Endothelial cell of umbilical vein (primary cell): Measurements from ENCODE around the gene RBM33. TPM values are rescaled to one million over a fixed set of nuclear protein-coding genes. Genes with fewer than 3 reads are reported as not detected.

Experiments
- BruUV-seq: library from RNA; stranded (reverse); fragments of 400-500 nt; replicated peaks from 2 replicates; lab custom pipeline; 2021; lab: Mats Ljungman, UMichigan
- CTCF ChIA-PET: fragments of 300-600, 350-600 bp; sonication (Branson Sonifier 250); formaldehyde crosslinking; loops from one replicate; lab custom pipeline; 2021; ENCODE audit warnings: antibody characterized with exemption, inconsistent platforms; lab: Charles Lee
- POLR2A ChIA-PET: fragments of 300-600, 350-600 bp; sonication (Branson Sonifier 250); formaldehyde crosslinking; loops from one replicate; lab custom pipeline; 2021; ENCODE audit warnings: antibody characterized with exemption, inconsistent platforms; lab: Charles Lee
- DNase-seq: peaks from one replicate; pipeline ENCODE4 v3.0.0-alpha.2; 2011; ENCODE audit warnings: low read depth, low spot score
- FAIRE-seq: peaks from 2 replicates; lab custom pipeline; 2011; peaks lifted over from hg19 to GRCh38; lab: Jason Lieb, UNC
- H2AFZ ChIP-seq: 2 replicates; pipeline ENCODE4 v1.6.0; 2012; ENCODE audit warnings: low read depth, low read length, control low read depth, inconsistent platforms
- H3K27ac ChIP-seq: 2 replicates; pipeline ENCODE4 v1.5.1; 2011; ENCODE audit warnings: low read depth, mild to moderate bottlenecking, control low read depth, low read length, moderate library complexity; ENCODE audit not compliant: insufficient read depth
- H3K27me3 ChIP-seq, 2 experiments: 2 replicates each; pipeline versions ENCODE4 v1.6.0 to v1.6.1; 2011; ENCODE audit warnings: low read length in 2 of 2, mixed read lengths in 1 of 2; ENCODE audit not compliant: control insufficient read depth in 2 of 2, insufficient read depth in 2 of 2
- H3K36me3 ChIP-seq, 2 experiments: 2 replicates in 1 of 2; 3 replicates in 1 of 2; pipeline ENCODE4 v1.5.1; 2011; ENCODE audit warnings: low read length in 2 of 2, mild to moderate bottlenecking in 1 of 2, moderate library complexity in 1 of 2; ENCODE audit not compliant: control insufficient read depth in 2 of 2, insufficient read depth in 2 of 2; ENCODE audit errors: extremely low read depth in 1 of 2
- H3K4me1 ChIP-seq: 3 replicates; pipeline ENCODE4 v1.5.1; 2011; ENCODE audit warnings: mild to moderate bottlenecking, low read length; ENCODE audit not compliant: control insufficient read depth, insufficient read depth; ENCODE audit errors: extremely low read depth
- H3K4me2 ChIP-seq: 2 replicates; pipeline ENCODE4 v1.6.1; 2011; ENCODE audit warnings: low read length, control low read depth, mixed read lengths; ENCODE audit not compliant: insufficient read depth
- H3K4me3 ChIP-seq, 3 experiments: fragments of 200-600 bp in 1 of 3; sonication (generic), shearing (Covaris generic) in 1 of 3; replicated peaks in 1 of 3; 2 replicates each; pipeline ENCODE4 v1.5.1; 2011 to 2016; ENCODE audit warnings: control low read depth in 3 of 3, low read length in 3 of 3, mild to moderate bottlenecking in 2 of 3, inconsistent platforms in 1 of 3, low read depth in 1 of 3, moderate library complexity in 1 of 3; ENCODE audit not compliant: insufficient read depth in 1 of 3
- H3K79me2 ChIP-seq: 2 replicates; pipeline ENCODE4 v1.6.0; 2012; ENCODE audit warnings: low read length, inconsistent platforms; ENCODE audit not compliant: control insufficient read depth, insufficient read depth
- H3K9ac ChIP-seq: replicated peaks from 2 replicates; pipeline ENCODE3; 2011; ENCODE audit warnings: low read length, control low read depth; ENCODE audit not compliant: insufficient read depth; ENCODE audit errors: extremely low read depth
- H3K9me1 ChIP-seq: replicated peaks from 3 replicates; pipeline ENCODE4 v1.6.0; 2011; ENCODE audit warnings: mild to moderate bottlenecking, low read length; ENCODE audit not compliant: control insufficient read depth, insufficient read depth; ENCODE audit errors: extremely low read depth
- H3K9me3 ChIP-seq: replicated peaks from 2 replicates; pipeline ENCODE4 v1.5.1; 2012; ENCODE audit warnings: low read length, inconsistent platforms; ENCODE audit not compliant: control insufficient read depth, insufficient read depth
- H4K20me1 ChIP-seq: replicated peaks from 2 replicates; pipeline ENCODE3; 2011; ENCODE audit warnings: mild to moderate bottlenecking, low read length; ENCODE audit not compliant: control insufficient read depth, insufficient read depth; ENCODE audit errors: extremely low read depth
- CTCF ChIP-seq, 2 donors: IDR thresholded peaks; 1 replicate in 1 of 2; 2 replicates in 1 of 2; pipeline ENCODE4 v1.5.1; 2011; ENCODE audit warnings: low read length in 2 of 2, mild to moderate bottlenecking in 2 of 2, moderate library complexity in 2 of 2, control low read depth in 1 of 2, inconsistent platforms in 1 of 2, low read depth in 1 of 2; ENCODE audit not compliant: insufficient read depth in 1 of 2; ENCODE audit errors: extremely low read depth in 1 of 2
- EZH2 ChIP-seq: IDR thresholded peaks from 2 replicates; pipeline ENCODE4 v1.6.1; 2012; ENCODE audit warnings: borderline replicate concordance, low read depth, mild to moderate bottlenecking, moderate library complexity, low read length, inconsistent platforms; ENCODE audit not compliant: severe bottlenecking
- MAX ChIP-seq: IDR thresholded peaks from 2 replicates; pipeline ENCODE4 v1.6.1; 2011; ENCODE audit not compliant: insufficient read depth, insufficient read length
- POLR2A ChIP-seq: IDR thresholded peaks from 2 replicates; pipeline ENCODE4 v1.6.1; 2012; ENCODE audit warnings: low read depth, mild to moderate bottlenecking, control low read depth, low read length
- POLR2AphosphoS5 ChIP-seq: IDR thresholded peaks from 2 replicates; pipeline ENCODE4 v1.6.1; 2012; ENCODE audit warnings: low read depth, mild to moderate bottlenecking, control low read depth, low read length, moderate library complexity; ENCODE audit not compliant: insufficient read depth
- dilution Hi-C: fragments of 300-500 bp; cut with MboI; formaldehyde crosslinking; loops from one replicate; pipeline ENCODE4 v1.15.0; 2019; ENCODE audit warnings: low sequenced_read_pairs; ENCODE audit not compliant: extremely low pct_ligation_motif_present
- intact Hi-C: fragments of 100-400 bp; cut with micrococcal nuclease; formaldehyde crosslinking; loops from one replicate; pipeline ENCODE4 v1.10.0; 2022
- polyA plus RNA-seq, 4 experiments: library from polyadenylated mRNA; depleted of rRNA in 3 of 4; stranded (reverse) in 3 of 4; unstranded in 1 of 4; fragments of >200 nt; gene quantifications; 2 replicates each; pipeline versions ENCODE4 v1.2.1 to v1.2.3, GENCODE V29; 2011 to 2012; ENCODE audit warnings: missing spikeins in 1 of 4
- total RNA-seq: library from RNA; stranded (reverse); gene quantifications from 2 replicates; pipeline ENCODE4 v1.2.3, GENCODE V29; 2021

The RBM33 gene
- total and polyA plus RNA-seq, 2 donors (not counting 3 experiments of a cell fraction or from before 2014, with no cell fraction given): 16.2 to 68.2 TPM

- POLR2A ChIA-PET: no interaction called here
- intact Hi-C loops: loop anchor here (5.0 kb wide), 1 partner anchor 668 kb away; no protein-coding TSS in a partner anchor
Measured at GRCh38 chr7:155594961-155595366, 49.5 kb upstream of the RBM33 start.

More at GRCh38 chr7:155594961-155595366, 49.5 kb upstream of the RBM33 start:
- BruUV-seq: no TSS peak
- Histone ChIP-seq H3K9me1 (no peaks in the 10 kb centered on the region), H3K27me3 (peaks cover 3 to 14% of the 10 kb centered on the region in 2 experiments), H3K9ac (no peak overlapping the region), H3K9me3 (no peaks in the 10 kb centered on the region), H2AFZ (no peak overlapping the region), H3K4me3 (no peak overlapping the region), H3K4me1 (no peaks in the 10 kb centered on the region), H3K4me2 (no peak overlapping the region), H4K20me1 (no peaks in the 10 kb centered on the region), H3K27ac (no peak overlapping the region), H3K36me3 (no peaks in the 10 kb centered on the region), H3K79me2 (no peaks in the 10 kb centered on the region)
- DNase-seq (no peak), FAIRE-seq (no peak)
- CTCF ChIA-PET: interaction anchor here (0.7 kb wide), 1 partner anchor 215 kb away, joined by 3 read pairs; no protein-coding TSS in a partner anchor
- dilution Hi-C loops: no loop called here
- TF ChIP-seq POLR2AphosphoS5 (no peak), EZH2 (no peak), POLR2A (no peak), MAX (no peak), CTCF (IDR thresholded peaks at IDR 0.05; ENCODE audit: extremely low read depth in 1 of 2, insufficient read depth in 1 of 2, low read depth in 1 of 2, low read length in 2 of 2) (no peak)
